EL (cell line): Measurements from ENCODE around the gene RALA.

ENCODE experiments used
- DNase-seq: peaks from one replicate; pipeline ENCODE4 v3.0.0-alpha.2; 2016

The RALA gene

GRCh38 chr7:39614299-39614698 is 9.1 kb upstream of the RALA start:
- DNase-seq: no peak

DNA sequence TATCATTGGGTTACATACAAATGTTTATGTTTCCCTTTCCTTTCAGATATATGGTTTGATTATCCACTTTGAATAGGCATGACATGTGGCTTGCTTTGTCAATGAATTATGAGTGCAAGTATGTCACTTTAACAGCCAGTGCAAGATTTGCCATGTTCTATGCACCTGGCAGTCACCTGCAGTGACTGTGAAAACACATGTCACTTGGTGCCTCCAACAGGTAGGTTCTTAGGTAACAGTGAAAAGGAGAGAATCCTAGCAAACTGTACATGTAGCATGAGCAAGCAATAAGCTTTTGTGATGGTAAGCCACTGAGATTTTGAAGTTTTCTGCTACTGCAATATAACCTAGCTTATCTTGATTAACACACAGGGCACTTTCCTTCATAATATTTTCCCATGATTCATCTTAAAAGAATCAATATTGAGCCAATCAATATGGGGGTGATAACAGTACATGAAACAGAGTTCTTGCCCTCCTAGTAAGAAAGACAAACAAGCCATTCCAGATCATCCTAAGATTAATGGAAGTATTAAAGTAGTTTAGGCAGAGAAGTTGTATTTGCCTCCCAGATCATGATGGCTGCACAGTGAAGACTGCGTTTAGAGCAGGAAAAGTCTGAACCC is 7.9 kb upstream of the RALA start:
- no peak for DNase-seq

DNA sequence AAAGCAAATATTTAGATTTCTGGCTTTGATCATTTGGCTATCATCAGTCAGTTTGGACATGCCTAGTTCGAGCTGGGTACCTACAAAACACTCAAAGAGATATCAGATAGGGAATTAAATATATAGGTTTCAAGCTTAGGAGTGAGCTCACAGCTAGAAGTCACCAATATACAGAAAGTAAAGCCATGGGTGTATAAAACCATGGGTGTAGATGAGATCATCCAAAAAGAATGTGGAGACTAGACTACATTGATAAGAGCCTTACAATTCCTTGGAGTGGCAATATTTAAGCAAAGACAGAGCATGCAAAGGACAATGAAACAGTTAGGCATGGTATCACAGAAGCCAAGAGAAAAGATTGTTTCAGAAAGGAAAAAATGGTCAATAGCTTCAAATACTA is 7.2 kb upstream of the RALA start:
- DNase-seq: peak; percentile 74

DNA sequence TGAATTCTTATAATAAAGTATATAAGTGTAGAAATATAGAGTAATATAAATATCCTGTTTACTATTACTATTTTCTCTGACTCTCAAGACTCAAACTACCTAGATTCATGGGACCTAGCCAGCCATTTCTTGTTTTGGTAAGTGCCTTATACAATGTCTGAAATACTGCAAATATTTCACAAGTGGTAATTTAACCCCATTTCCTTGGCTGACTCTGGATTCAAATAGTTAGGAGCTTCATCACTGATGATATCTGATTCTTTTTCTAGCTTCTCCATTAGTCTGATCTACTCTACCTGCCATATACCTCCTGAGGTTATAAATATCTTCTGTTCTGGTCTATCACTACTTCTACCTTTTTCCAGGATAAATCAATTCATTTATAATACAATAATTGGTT is 6.4 kb upstream of the RALA start:
- DNase-seq: peak; percentile 56

DNA sequence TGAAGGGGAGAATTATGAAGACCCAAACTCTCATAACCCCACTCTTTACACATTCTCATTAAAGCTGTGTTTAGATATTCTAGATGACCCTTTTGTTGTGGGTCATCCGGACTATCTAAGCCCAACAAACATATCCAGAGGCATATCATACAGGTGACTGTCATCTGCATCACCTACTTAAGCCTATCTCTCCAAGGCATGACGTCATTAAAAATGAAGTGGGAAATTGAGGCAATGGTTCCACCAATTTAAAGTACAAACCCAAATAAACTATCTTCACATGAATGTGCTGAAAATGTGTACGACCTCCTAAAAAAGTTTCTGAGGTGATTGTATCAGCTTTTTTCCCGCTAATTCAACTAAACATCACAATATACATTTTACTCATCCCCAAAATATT is 4.5 kb upstream of the RALA start:
- no peak for DNase-seq

DNA sequence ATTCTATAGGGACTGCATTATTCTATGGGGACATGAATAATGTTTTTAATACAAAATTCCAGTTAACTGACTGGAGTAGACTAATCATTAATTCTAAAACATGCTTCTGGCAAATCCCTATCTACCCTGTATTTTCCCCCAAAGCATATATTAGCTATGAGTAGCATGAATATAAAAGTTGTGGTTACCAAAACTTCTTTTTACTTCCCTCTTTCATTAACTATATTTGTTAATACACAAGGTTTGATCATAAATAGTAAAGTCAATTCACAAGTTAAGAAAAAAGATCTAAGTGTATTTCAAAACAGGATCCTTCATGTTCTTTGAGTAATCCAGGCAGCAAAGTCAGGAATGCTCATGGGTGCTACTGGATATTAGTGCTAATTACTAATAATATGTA is 2.9 kb upstream of the RALA start:
- DNase-seq: no peak

DNA sequence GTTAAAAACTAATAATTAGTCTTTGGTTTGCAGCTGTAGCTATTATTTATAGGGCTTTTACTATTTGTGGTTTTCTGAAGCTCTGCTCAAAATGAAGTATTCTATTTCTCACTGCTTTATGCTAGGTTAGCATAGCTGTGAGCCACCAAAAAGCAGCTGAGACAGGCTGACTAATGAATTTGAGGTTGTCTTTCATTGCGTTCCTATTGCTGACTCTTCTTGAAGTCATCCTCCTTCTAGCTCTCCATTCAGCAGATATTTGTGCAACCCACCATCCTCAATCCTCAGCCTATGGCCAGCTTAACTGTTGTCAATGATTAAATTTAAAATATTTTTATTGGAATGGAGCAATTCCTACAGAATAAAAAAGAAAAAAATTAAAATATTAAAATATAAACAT is 2.1 kb upstream of the RALA start:
- peak; percentile 94 for DNase-seq

DNA sequence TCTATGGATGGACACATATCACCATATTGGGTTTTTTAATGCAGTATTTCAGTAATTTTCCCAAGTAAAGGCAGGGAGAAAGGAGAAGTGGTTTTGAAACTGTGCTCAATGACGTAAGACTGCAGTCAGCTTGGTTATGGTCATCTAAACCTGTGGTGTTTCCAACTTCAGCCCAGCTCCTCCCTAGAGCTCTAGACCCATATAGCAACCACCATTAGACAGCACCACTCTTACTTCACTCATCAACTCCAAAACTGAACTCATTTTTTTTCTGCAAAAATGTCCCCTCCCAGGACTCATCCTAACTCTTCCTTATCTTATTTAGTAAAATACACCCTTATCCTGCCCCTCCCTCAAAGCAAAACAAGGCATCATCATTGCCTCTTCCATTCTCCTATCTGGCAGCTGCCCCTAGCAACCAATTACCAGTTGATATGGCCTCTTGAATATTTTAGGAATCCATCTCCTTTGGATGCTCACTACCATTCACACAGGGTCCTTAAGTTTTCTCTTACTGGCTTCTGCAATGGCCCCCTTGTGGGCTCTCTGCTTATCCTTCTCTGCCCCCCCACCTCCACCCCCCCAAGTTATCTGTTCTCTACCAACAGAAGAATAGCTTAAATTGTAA is 1.5 kb upstream of the RALA start:
- peak; percentile 52 for DNase-seq

- no peak for DNase-seq
These were observed 763 bp upstream of the RALA start for GRCh38 chr7:39622609-39623008.

DNA sequence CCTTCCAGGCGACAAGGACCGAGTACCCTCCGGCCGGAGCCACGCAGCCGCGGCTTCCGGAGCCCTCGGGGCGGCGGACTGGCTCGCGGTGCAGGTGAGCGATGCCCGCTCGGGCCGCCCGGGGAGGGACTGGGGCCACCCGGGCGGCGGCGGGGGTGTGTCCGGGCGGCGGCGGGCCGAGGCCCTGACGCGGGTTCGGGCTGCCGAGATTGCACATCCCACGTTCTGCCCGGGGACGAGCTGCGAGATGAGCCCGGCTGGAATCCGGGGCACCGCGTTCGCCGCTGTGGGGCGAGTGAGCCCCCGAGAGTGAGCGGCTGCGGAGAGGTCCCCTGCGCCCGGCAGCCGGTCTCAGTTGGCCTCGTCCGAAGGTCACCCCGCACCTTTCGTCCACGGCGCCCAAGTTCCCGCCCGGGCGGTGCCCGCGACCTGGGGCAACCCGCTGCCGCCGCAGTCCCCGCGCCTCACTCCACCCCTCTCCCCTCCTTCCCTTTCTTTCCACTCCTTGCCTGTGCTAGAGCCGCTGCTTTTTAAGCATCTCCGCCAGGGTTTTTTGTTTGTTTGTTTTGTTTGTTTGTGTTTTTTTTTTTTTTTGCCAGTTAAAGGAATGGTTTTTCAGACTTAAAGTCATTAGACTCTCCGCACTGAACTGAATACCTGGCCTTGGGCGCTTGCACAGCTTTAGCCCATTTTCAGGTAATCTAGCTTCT is 515 bp downstream of the RALA start:
- no peak for DNase-seq

- DNase-seq: no peak
These were observed 1.1 kb downstream of the RALA start for GRCh38 chr7:39624442-39624807.

- DNase-seq: no peak
These were observed 1.7 kb downstream of the RALA start for GRCh38 chr7:39624935-39625694.

DNA sequence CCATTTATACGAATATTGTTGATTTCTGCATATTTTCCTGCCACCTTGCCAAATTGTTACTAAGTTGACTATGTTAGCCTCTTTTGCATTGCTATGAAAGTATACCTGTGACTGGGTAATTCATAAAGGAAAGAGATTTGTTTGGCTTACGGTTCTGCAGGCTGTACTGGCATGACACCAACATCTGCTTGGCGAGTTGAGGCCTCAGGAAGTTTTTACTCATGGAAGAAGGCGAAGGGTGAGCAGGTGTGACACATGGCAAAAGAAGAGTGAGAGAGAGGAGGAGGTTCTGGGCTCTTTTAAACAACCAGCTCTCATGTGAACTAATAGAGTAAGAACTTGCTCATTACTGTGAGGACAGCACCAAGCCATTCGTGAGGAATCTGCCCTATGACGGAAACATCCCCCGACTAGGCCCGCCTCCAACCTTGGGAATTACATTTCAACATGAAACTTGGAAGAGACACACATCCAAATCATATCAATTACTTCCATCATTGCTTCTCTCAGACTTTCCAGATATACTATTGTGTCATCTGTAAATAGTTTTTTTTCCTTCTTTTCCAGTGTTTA is 8.4 kb downstream of the RALA start:
- DNase-seq: no peak

GRCh38 chr7:39633563-39634477 is 10.4 kb downstream of the RALA start:
- peak; percentile 14 for DNase-seq

DNA sequence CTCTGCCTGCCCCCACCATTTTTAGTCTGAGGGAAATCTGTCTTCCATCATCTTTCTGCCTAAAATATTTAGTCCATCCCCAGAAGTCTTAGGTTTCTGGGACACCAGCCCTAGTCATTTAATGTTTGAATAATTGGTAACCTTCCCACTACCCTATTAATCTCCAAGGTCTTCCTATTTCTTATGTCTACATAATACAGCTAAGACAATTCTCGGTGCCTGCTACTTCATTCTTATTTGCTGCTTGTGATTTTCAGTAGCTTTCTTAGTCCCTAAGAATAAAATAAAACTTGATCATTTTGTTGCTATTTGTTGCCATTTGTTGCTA is 11.1 kb downstream of the RALA start:
- DNase-seq: no peak

GRCh38 chr7:39637400-39637799 is 14.0 kb downstream of the RALA start:
- no peak for DNase-seq

DNA sequence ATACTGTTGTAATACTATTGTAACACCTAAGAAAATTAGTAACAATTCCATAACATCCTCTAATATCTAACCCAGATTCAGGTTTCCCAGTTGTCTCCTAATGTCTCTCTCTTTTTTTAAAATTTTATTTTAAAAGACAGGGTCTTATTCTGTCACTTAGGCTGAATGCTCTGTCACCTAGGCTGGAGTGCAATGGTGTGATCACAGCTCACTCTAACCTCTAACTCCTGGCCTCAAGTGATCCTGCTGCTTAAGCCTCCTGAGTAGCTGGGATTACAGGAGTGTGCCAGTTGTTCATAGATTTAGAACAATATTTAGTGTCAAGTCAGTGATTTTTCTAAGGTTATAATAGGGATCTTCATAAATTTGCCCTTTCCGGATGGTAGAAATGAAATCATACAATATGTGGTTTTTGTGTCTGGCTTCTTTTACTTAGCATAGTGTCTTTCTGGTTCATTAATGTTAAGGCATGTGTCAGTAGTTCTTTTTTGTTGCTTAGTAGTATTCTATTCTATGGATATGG is 14.7 kb downstream of the RALA start:
- no peak for DNase-seq

DNA sequence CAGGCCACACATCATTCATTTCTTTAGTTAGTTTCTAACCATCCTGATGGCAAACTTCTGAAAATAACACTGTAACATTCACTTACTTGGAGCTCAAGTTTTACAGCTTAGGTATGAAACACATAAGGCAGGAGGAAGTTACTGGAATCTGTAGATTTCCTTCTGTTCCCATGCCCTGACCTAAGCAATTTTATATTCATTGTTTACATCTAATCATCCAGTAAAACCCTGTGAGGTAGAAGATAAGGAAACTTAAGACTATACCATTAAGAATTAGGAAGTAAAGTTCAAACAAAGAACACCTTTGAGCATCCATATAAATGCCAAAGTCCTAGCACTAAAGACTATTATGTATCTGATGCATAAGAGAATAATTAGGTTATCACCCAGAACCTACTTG is 19.5 kb downstream of the RALA start:
- DNase-seq: no peak

GRCh38 chr7:39644170-39644569 is 20.8 kb downstream of the RALA start:
- DNase-seq: peak; percentile 52

DNA sequence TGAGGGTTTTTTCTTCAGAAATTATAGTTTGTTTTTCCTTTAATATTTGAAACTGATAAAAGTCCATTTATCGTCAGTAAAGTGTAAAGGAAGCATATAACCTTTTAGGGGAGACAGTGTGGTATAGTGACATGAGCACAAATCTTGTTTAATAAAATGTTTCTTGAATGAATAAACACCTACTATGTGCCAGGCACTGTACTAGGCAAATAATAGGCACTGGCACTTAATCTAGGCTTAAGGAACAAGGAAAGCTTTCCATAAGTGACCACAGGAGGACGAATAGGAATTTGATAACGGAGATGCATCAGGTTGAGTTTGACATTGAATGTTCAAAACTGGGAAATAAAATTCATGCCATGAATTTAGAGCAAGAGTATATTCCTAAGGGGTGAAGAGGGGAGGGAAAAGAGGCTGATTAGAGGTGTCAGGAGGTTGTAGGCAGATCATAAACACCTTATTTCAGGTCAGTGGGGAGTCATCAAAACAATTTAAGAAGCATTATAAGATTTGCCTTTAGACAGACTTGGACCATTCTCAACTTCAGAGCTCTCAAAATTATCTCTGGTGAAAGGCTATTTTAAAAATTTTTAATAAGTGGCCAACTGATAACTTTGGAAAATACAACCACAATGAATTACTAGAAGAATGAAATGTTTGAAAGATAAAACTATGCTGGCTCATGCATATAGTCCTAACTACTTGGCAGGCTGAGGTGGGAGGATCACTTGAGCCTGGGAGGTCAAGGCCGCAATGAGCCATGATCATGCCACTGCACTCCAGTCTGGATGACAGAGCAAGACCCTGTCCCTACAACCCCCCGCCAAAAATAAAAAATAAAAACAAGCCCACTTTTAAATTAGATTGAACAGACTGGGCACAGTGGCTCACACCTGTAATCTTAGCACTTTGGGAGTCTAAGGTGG is 22.4 kb downstream of the RALA start:
- no peak for DNase-seq

DNA sequence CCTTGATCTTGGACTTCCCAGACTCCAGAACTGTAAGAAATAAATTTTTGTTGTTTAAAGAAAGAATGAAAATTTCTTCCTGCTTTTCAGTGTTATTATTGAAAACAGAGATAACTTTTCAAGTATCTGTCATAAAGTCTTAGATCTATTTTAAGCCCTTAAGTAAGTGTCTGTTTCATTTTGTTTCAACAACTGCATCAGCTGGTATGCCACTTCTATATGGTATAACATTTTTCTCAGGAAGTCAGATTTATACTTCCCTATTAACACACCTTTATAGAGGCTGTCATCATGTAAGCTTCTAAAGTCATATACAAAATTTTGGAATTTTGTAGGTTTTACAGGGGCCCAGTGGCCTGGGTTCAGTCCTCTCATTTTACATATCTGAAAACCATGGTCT is 24.4 kb downstream of the RALA start:
- DNase-seq: no peak
